Activated CD4-positive, alpha-beta memory T cell treated with anti-CD3 and anti-CD28 coated beads, Interleukin-2, amount 10 ng/mL, durations not matched to agents 7 days and 5 days (primary cell): ENCODE measurements around the gene AGBL2. TPM values are rescaled to one million over a fixed set of nuclear protein-coding genes. Genes with fewer than 3 reads are reported as not detected.

Experiments
- CTCF ChIA-PET: fragments of 350-600 bp; sonication (Branson Sonifier 250); formaldehyde crosslinking; loops from one replicate; lab custom pipeline; 2021; ENCODE audit warnings: antibody characterized with exemption, inconsistent platforms; lab: Charles Lee
- POLR2A ChIA-PET: fragments of 350-600 bp; sonication (Branson Sonifier 250); formaldehyde crosslinking; loops from one replicate; lab custom pipeline; 2021; ENCODE audit warnings: antibody characterized with exemption; lab: Charles Lee
- DNase-seq: peaks from one replicate; pipeline ENCODE4 v3.0.0-alpha.2; 2020
- H3K27ac Mint-ChIP-seq: one replicate; pipeline ENCODE4 v1.8.0; 2021; ENCODE audit warnings: mild to moderate bottlenecking, mixed read lengths
- H3K27me3 Mint-ChIP-seq: one replicate; pipeline ENCODE4 v1.8.0; 2021; ENCODE audit warnings: mixed read lengths
- H3K36me3 Mint-ChIP-seq: one replicate; pipeline ENCODE4 v1.8.0; 2021; ENCODE audit warnings: low read depth, mixed read lengths
- H3K4me1 Mint-ChIP-seq: one replicate; pipeline ENCODE4 v1.8.0; 2021; ENCODE audit warnings: mixed read lengths
- H3K4me3 Mint-ChIP-seq: one replicate; pipeline ENCODE4 v1.8.0; 2021; ENCODE audit warnings: mild to moderate bottlenecking, mixed read lengths
- H3K9me3 Mint-ChIP-seq: one replicate; pipeline ENCODE4 v1.8.0; 2021; ENCODE audit warnings: mixed read lengths
- total RNA-seq, 2 experiments: library from RNA; stranded (reverse); gene quantifications; one replicate each; pipeline ENCODE4 v1.2.3, GENCODE V29; 2021

The AGBL2 gene
- total RNA-seq, 2 experiments from 2014 or later: 5.9 to 7.7 TPM

GRCh38 chr11:47615249-47615648, 99.9 kb downstream of the AGBL2 start:
- peaks cover 13% of the 10 kb centered on the region for H3K4me1 Mint-ChIP-seq
- POLR2A ChIA-PET: no interaction called here
- H3K36me3 Mint-ChIP-seq: peaks cover 16% of the 10 kb centered on the region
- no peak overlapping the region for H3K4me3 Mint-ChIP-seq
- CTCF ChIA-PET: no interaction called here
- H3K27ac Mint-ChIP-seq: no peak overlapping the region
- H3K9me3 Mint-ChIP-seq: no peaks in the 10 kb centered on the region
- no peaks in the 10 kb centered on the region for H3K27me3 Mint-ChIP-seq
- no peak for DNase-seq

- ChIA-PET POLR2A (interaction anchor here (1.0 kb wide), 1 partner anchor 16 kb away, joined by 4 read pairs; no protein-coding TSS in a partner anchor), CTCF (no interaction called here)
- Mint-ChIP-seq H3K36me3 (no peaks in the 10 kb centered on the region), H3K4me3 (no peak overlapping the region), H3K27ac (no peak overlapping the region), H3K27me3 (peaks cover 2% of the 10 kb centered on the region), H3K4me1 (peaks cover 10% of the 10 kb centered on the region), H3K9me3 (no peaks in the 10 kb centered on the region)
- no peak for DNase-seq
These were observed 103.8 kb downstream of the AGBL2 start for GRCh38 chr11:47611348-47611794.

GRCh38 chr11:47609675-47610074, 105.5 kb downstream of the AGBL2 start:
- no peaks in the 10 kb centered on the region for H3K36me3 Mint-ChIP-seq
- DNase-seq: no peak
- H3K27ac Mint-ChIP-seq: no peak overlapping the region
- H3K27me3 Mint-ChIP-seq: peaks cover 6% of the 10 kb centered on the region
- H3K4me1 Mint-ChIP-seq: peaks cover 8% of the 10 kb centered on the region
- no peaks in the 10 kb centered on the region for H3K9me3 Mint-ChIP-seq
- H3K4me3 Mint-ChIP-seq: no peak overlapping the region
- ChIA-PET CTCF (interaction anchor here (0.6 to 0.9 kb wide), 2 partner anchors 10 to 92 kb away, joined by 3 read pairs; no protein-coding TSS in a partner anchor), POLR2A (interaction anchor here (1.2 to 1.4 kb wide), 3 partner anchors 9 to 31 kb away, joined by 3 to 7 read pairs (median 4); partner anchors contain the start of genes KBTBD4 and NDUFS3)

Other genes with a start within 250 kb of the AGBL2 start
- gene CELF1, start 162.2 kb downstream of the AGBL2 start, total RNA-seq: 100 to 1,000 TPM; 104 to 105 TPM
- gene PTPMT1, start 149.8 kb downstream of the AGBL2 start, total RNA-seq: 10 to 100 TPM; 42.3 to 45.2 TPM
- 10 to 100 TPM; 18.1 to 18.2 TPM for gene KBTBD4, start 136.4 kb downstream of the AGBL2 start, total RNA-seq
- 10 to 100 TPM; 95.6 to 99.9 TPM for gene NDUFS3, start 136.3 kb downstream of the AGBL2 start, total RNA-seq
- under 1 TPM in 1 of 2 experiments, not detected in 1; 0.15 TPM for gene FAM180B, start 128.7 kb downstream of the AGBL2 start, total RNA-seq
- under 1 TPM; 0.25 to 0.68 TPM for gene C1QTNF4, start 121.0 kb downstream of the AGBL2 start, total RNA-seq
- 10 to 100 TPM; 87.8 to 91.7 TPM for gene MTCH2, start 72.8 kb downstream of the AGBL2 start, total RNA-seq
- 100 to 1,000 TPM; 123 to 136 TPM for gene FNBP4, start 52.0 kb upstream of the AGBL2 start, total RNA-seq
- gene NUP160, start 133.0 kb upstream of the AGBL2 start, total RNA-seq: 10 to 100 TPM; 52.0 to 52.9 TPM